Hepatocyte (in vitro differentiated cells): ENCODE results near the gene NTNG1. TPM values are rescaled to one million over a fixed set of nuclear protein-coding genes. Genes with fewer than 3 reads are reported as not detected.

Experiments used
- DNase-seq: peaks from one replicate; pipeline ENCODE4 v3.0.0-alpha.2; 2016; ENCODE audit warnings: low spot score
- H2AFZ ChIP-seq: fragments of 200-600 bp; sonication (generic); 2 replicates; pipeline ENCODE4 v1.6.0; 2016; ENCODE audit warnings: antibody characterized with exemption, mild to moderate bottlenecking
- H3K27ac ChIP-seq: fragments of 200-600 bp; sonication (generic); 2 replicates; pipeline ENCODE4 v1.5.1; 2016; ENCODE audit warnings: mild to moderate bottlenecking
- H3K27me3 ChIP-seq: fragments of 200-600 bp; sonication (generic); 2 replicates; pipeline ENCODE4 v1.6.1; 2016
- H3K36me3 ChIP-seq: fragments of 200-600 bp; sonication (generic); replicated peaks from 2 replicates; pipeline ENCODE4 v1.5.1; 2016; ENCODE audit warnings: low read depth; ENCODE audit not compliant: insufficient read depth
- H3K4me1 ChIP-seq: fragments of 200-600 bp; sonication (generic); 2 replicates; pipeline ENCODE4 v1.5.1; 2016; ENCODE audit warnings: mild to moderate bottlenecking, moderate library complexity; ENCODE audit not compliant: insufficient read depth
- H3K4me2 ChIP-seq: fragments of 200-600 bp; sonication (generic); 2 replicates; pipeline ENCODE4 v1.6.0; 2016
- H3K4me3 ChIP-seq: fragments of 200-600 bp; sonication (generic); 2 replicates; pipeline ENCODE4 v1.5.1; 2016; ENCODE audit warnings: mild to moderate bottlenecking
- H3K79me2 ChIP-seq: fragments of 200-600 bp; sonication (generic); 2 replicates; pipeline ENCODE4 v1.6.0; 2017; ENCODE audit warnings: mild to moderate bottlenecking
- H3K9me2 ChIP-seq: fragments of 200-600 bp; sonication (generic); replicated peaks from 2 replicates; pipeline ENCODE4 v1.6.0; 2017; ENCODE audit warnings: mild to moderate bottlenecking; ENCODE audit not compliant: insufficient read depth
- H3K9me3 ChIP-seq: fragments of 200-600 bp; sonication (generic); 2 replicates; pipeline ENCODE4 v1.5.1; 2016; ENCODE audit warnings: low read depth, mild to moderate bottlenecking
- H4K20me1 ChIP-seq: fragments of 200-600 bp; sonication (generic); 2 replicates; pipeline ENCODE4 v1.6.0; 2016; ENCODE audit warnings: mild to moderate bottlenecking; ENCODE audit not compliant: insufficient read depth, poor library complexity, severe bottlenecking
- EZH2 ChIP-seq: fragments of 200-600 bp; sonication (generic); IDR thresholded peaks from 2 replicates; pipeline ENCODE4 v1.6.1; 2016; ENCODE audit warnings: antibody characterized with exemption, mild to moderate bottlenecking, borderline replicate concordance
- EZH2phosphoT487 ChIP-seq: fragments of 200-600 bp; sonication (generic); IDR thresholded peaks from one replicate; pipeline ENCODE4 v1.6.1; 2018; ENCODE audit warnings: antibody characterized with exemption, mild to moderate bottlenecking, low read depth, moderate library complexity; ENCODE audit not compliant: unreplicated experiment, severe bottlenecking
- WGBS: methylation state at CpG from one replicate; pipeline ENCODE4 v1.1.6; 2016; ENCODE audit warnings: low lambda C conversion rate; ENCODE audit errors: missing lambda C conversion rate; 5-methylcytosine and 5-hydroxymethylcytosine counted together
- polyA plus RNA-seq: library from polyadenylated mRNA; unstranded; fragments of >200 nt; fragmentation: Nextera tagmentation; extraction: Ambion mirVana; gene quantifications from 2 replicates; pipeline ENCODE4 v1.2.1, GENCODE V29; 2016
- total RNA-seq: library from RNA; depleted of rRNA; stranded (reverse); fragments of >200 nt; gene quantifications from 2 replicates; pipeline ENCODE4 v1.2.3, GENCODE V29; 2014
- TF ChIP-seq, protein P1 (sequence below): fragments of 200-600 bp; sonication (generic); IDR thresholded peaks from 2 replicates; pipeline ENCODE4 v1.5.1; 2016; ENCODE audit warnings: antibody characterized with exemption, mild to moderate bottlenecking; ENCODE audit not compliant: poor library complexity

The NTNG1 gene
- total and polyA plus RNA-seq, 2 experiments from 2014 or later: 1.4 to 3.9 TPM

DNA sequence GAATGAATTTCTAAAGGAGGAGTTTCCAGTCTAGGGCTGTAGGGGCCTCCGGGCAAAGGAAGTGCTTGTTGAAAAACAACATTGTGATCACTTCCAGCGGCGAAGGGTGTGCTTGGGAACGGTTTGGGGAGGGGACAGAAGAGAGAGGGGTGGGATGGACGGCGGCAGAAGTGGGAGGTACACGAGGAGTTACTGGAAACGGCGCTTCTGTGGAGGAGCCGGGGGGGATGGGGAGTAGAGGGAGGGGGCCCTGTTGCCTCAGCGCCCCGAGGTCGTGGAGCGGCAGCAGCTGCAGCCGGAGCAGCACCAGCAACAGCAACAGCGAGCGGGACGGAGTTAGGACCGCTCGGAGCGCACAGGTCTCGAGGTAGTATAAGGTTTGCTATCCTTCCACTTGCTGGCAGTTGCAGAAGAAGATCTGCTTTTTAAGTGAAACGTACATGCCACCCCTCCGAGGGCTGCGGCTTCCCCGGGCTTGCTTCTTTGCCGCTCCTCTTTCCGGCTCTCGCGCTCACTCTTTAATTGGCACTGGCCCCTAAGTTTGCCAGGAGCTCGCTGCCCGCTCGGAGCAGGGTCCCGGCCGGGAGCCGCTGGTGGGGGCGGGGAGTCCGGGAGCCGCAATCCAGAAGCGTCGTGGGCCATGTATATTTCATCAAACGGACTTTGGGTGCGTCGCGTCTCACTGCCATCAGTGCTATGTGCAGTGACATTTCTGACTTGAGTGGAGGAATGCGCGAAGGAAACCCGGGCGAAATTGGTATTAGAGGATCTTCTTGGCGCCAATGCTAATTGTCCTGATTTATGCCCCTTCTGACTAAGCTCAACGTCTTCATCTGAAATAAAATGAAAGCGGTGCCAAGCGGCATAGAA is 771 bp upstream of the NTNG1 start:
- Histone ChIP-seq H3K27me3 (peaks cover 56% of the 10 kb centered on the region), H3K9me3 (no peaks in the 10 kb centered on the region), H2AFZ (peak overlapping the region; percentile 76), H3K4me2 (peak overlapping the region; percentile 99), H3K4me3 (peak overlapping the region; percentile 46), H3K9me2 (no peaks in the 10 kb centered on the region), H3K27ac (no peak overlapping the region), H3K36me3 (no peaks in the 10 kb centered on the region), H3K79me2 (no peaks in the 10 kb centered on the region), H3K4me1 (no peaks in the 10 kb centered on the region), H4K20me1 (no peaks in the 10 kb centered on the region)
- WGBS: under 1% methylated on average over 44 of the region's 53 CpGs
- peak; percentile 68 for DNase-seq
- TF ChIP-seq EZH2phosphoT487: peak; percentile 6
- TF ChIP-seq, protein P1, sequence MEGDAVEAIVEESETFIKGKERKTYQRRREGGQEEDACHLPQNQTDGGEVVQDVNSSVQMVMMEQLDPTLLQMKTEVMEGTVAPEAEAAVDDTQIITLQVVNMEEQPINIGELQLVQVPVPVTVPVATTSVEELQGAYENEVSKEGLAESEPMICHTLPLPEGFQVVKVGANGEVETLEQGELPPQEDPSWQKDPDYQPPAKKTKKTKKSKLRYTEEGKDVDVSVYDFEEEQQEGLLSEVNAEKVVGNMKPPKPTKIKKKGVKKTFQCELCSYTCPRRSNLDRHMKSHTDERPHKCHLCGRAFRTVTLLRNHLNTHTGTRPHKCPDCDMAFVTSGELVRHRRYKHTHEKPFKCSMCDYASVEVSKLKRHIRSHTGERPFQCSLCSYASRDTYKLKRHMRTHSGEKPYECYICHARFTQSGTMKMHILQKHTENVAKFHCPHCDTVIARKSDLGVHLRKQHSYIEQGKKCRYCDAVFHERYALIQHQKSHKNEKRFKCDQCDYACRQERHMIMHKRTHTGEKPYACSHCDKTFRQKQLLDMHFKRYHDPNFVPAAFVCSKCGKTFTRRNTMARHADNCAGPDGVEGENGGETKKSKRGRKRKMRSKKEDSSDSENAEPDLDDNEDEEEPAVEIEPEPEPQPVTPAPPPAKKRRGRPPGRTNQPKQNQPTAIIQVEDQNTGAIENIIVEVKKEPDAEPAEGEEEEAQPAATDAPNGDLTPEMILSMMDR: no peak
- TF ChIP-seq EZH2: peak; percentile 39

DNA sequence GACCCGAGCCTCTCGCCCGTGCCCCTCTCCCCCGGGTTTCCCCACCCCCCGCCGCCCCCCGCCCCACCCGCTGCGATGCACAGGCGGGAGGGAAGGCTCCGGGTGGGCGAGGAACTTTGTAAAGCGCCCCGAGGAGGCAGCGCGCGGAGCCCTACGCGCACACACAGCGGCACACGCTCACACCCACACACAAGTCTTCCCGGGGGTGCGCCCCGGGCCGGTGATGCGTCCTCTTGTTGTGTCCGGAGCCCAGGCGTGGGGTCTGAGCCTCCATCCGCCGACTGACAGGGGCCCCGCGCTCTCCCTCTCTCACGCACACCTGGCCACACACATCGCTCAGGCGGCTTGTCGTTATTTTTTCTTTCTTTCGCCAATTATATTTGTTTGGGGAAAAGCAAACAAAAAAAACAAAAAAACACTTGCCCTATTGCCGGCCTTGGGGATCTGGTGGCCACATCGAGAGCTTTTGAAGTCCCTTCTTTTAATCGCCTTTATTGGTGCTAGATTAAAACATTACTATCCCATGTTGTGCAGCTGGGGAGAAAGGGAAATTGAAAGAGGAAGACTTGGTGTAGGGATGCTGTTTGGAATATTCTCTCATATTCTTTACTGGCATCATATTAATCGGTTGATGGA is 770 bp downstream of the NTNG1 start:
- DNase-seq: peak; percentile 44
- Histone ChIP-seq H3K79me2 (no peaks in the 10 kb centered on the region), H3K4me3 (peak overlapping the region; percentile 46), H3K4me2 (peak overlapping the region; percentile 99), H3K9me2 (no peaks in the 10 kb centered on the region), H3K27me3 (peaks cover 56% of the 10 kb centered on the region), H3K36me3 (no peaks in the 10 kb centered on the region), H2AFZ (peak overlapping the region; percentile 57), H3K27ac (no peak overlapping the region), H3K9me3 (no peaks in the 10 kb centered on the region), H3K4me1 (no peaks in the 10 kb centered on the region), H4K20me1 (no peaks in the 10 kb centered on the region)
- WGBS: 1% methylated on average over 34 of the region's 41 CpGs
- TF ChIP-seq, protein P1: no peak
- TF ChIP-seq EZH2phosphoT487: peak; percentile 24
- TF ChIP-seq EZH2: no peak

DNA sequence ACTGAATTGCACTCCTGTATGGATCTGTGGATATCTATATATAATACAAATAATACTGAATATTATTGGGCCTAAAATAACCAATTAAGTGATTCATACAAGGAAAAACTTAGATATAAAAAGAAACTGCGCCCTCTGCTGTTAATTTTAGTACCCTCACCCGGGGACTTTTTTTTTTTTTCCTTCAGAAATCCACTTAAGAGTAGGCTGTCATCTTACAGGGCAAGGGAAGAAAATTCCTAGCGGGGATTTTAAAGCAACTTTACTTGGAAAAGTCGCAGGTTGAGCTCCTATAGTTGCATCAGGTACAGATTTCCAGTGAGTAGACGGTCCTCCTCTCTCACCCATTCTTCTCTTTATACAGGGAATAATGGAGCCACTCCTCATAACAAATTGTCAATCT is 1.3 kb downstream of the NTNG1 start:
- Histone ChIP-seq H3K4me3 (peak overlapping the region; percentile 46), H2AFZ (peak overlapping the region; percentile 57)

More for the DNA sequence above, 1.3 kb downstream of the NTNG1 start:
- H3K9me3 ChIP-seq: no peaks in the 10 kb centered on the region
- 2% methylated on average over 5 of the region's 5 CpGs for WGBS
- H3K9me2 ChIP-seq: no peaks in the 10 kb centered on the region
- H3K4me1 ChIP-seq: no peaks in the 10 kb centered on the region
- peak; percentile 73 for DNase-seq
- H3K27ac ChIP-seq: no peak overlapping the region
- no peaks in the 10 kb centered on the region for H3K79me2 ChIP-seq
- H3K36me3 ChIP-seq: no peaks in the 10 kb centered on the region
- H4K20me1 ChIP-seq: no peaks in the 10 kb centered on the region
- peaks cover 56% of the 10 kb centered on the region for H3K27me3 ChIP-seq
- TF ChIP-seq EZH2phosphoT487 (no peak), EZH2 (no peak)
- TF ChIP-seq, protein P1: peak; percentile 85
- peak overlapping the region; percentile 99 for H3K4me2 ChIP-seq
